Activated CD8-positive, alpha-beta T cell treated with anti-CD3 and anti-CD28 coated beads, Interleukin-2, amount 10 ng/mL, durations not matched to agents 7 days and 5 days (primary cell): ENCODE results near the gene IL15RA. TPM values are rescaled to one million over a fixed set of nuclear protein-coding genes. Genes with fewer than 3 reads are reported as not detected.
"Not testable (repeated sequence)": the region's sequence is repeated elsewhere in the genome, so short reads cannot be mapped to it uniquely, and the experiment has no call there.

Experiments
- ATAC-seq: fragments of 150-1000 bp; cut with Tn5 transposase; one replicate; pipeline ENCODE4 v1.10.0; 2021; ENCODE audit warnings: moderate library complexity
- CTCF ChIA-PET: fragments of 350-600 bp; sonication (Branson Sonifier 250); formaldehyde crosslinking; loops from one replicate; lab custom pipeline; 2021; ENCODE audit warnings: antibody characterized with exemption; lab: Charles Lee
- POLR2A ChIA-PET: fragments of 350-600 bp; sonication (Branson Sonifier 250); formaldehyde crosslinking; loops from one replicate; lab custom pipeline; 2021; ENCODE audit warnings: antibody characterized with exemption; lab: Charles Lee
- DNase-seq: peaks from one replicate; pipeline ENCODE4 v3.0.0-alpha.2; 2020
- H3K27ac Mint-ChIP-seq: one replicate; pipeline ENCODE4 v1.8.0; 2021; ENCODE audit warnings: mild to moderate bottlenecking, mixed read lengths
- H3K27me3 Mint-ChIP-seq: one replicate; pipeline ENCODE4 v1.8.0; 2021; ENCODE audit warnings: low read depth, mixed read lengths
- H3K36me3 Mint-ChIP-seq: one replicate; pipeline ENCODE4 v1.8.0; 2021; ENCODE audit warnings: low read depth, mixed read lengths
- H3K4me1 Mint-ChIP-seq: one replicate; pipeline ENCODE4 v1.8.0; 2021; ENCODE audit warnings: low read depth, mixed read lengths
- H3K4me3 Mint-ChIP-seq: one replicate; pipeline ENCODE4 v1.8.0; 2021; ENCODE audit warnings: mild to moderate bottlenecking, mixed read lengths
- H3K9me3 Mint-ChIP-seq: one replicate; pipeline ENCODE4 v1.8.0; 2022; ENCODE audit warnings: mixed read lengths; ENCODE audit not compliant: insufficient read depth
- total RNA-seq, 2 experiments: library from RNA; stranded (reverse); gene quantifications; one replicate each; pipeline ENCODE4 v1.2.3, GENCODE V29; 2021

IL15RA gene
- total RNA-seq, 2 experiments from 2014 or later, result 17.2 to 18.1 TPM

DNA sequence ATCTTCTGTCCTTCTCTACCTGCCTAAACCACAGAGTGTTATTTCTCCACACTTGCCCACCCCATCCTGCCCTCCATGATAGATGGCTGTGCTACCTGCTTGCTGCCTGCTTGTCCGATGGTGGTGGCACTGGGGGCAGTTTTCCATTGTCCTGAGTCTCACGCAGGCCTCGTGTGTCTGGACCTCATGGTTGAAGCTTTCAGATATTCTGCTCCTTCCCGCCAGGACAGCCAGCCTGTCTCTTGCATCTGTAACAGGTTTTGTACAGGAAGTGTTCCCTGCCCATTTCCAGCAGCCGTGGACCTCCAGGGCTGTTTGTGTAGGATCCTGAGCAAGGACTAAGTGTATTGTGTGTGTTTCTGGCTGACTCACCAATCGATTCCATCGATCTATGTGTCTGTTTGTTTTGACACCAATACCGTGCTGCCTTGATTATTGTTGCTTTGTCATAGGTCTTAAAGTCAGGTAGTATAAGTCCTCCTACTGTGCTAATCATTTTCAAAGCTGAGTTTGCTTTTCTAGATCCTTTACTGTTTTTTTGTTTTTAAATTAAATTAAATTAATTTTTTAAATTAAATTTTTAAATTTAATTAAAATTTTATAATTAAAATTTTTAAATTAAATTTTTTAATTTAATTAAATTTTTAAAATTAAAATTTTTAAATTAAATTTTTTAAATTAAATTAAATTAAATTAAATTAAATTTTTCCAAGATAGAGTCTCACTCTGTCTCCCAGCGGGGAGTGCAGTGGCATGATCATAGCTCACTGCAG lies 8.5 kb downstream of the IL15RA start:
- Mint-ChIP-seq H3K27ac (peak overlapping the region; percentile 56), H3K4me3 (no peak overlapping the region), H3K36me3 (peaks cover 31% of the 10 kb centered on the region), H3K4me1 (peaks cover 31% of the 10 kb centered on the region), H3K27me3 (no peaks in the 10 kb centered on the region), H3K9me3 (no peaks in the 10 kb centered on the region)
- ChIA-PET CTCF (no interaction called here), POLR2A (no interaction called here)
- DNase-seq (no peak), ATAC-seq (no peak)

DNA sequence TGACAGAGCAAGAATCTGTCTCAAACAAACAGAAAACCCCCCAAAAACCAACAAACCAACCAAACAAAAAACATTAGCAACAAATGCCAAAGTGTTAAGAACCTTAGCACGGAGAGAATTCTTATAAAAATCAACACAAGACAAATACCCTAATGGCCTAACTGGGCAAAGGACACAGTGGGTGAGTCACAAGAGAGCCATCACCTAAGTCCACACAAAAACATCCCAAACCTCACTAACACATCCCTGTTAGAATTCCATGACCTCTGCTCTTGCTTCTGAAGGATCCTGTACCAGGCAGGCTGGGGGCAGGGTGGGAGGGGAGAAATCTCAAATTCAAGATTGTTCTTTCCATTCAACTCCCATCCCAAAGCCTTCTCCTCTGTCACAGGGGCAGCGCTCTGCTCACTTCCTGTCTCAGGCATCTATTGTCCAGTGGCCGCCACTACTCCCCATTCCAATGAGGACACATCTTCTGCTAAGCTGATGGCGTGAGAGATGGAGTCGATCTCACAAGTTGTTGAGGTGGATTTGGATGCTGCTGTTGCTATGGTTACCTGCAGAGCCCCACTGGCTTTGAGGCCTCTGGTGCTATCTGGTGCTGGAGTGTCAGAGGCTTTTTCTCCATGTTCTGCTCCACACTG lies 9.2 kb downstream of the IL15RA start:
- no peak for DNase-seq
- no peak for ATAC-seq
- Mint-ChIP-seq H3K27me3 (no peaks in the 10 kb centered on the region), H3K4me3 (no peak overlapping the region), H3K9me3 (no peaks in the 10 kb centered on the region), H3K27ac (no peak overlapping the region), H3K4me1 (peaks cover 33% of the 10 kb centered on the region), H3K36me3 (peaks cover 32% of the 10 kb centered on the region)
- ChIA-PET POLR2A (no interaction called here), CTCF (no interaction called here)

DNA sequence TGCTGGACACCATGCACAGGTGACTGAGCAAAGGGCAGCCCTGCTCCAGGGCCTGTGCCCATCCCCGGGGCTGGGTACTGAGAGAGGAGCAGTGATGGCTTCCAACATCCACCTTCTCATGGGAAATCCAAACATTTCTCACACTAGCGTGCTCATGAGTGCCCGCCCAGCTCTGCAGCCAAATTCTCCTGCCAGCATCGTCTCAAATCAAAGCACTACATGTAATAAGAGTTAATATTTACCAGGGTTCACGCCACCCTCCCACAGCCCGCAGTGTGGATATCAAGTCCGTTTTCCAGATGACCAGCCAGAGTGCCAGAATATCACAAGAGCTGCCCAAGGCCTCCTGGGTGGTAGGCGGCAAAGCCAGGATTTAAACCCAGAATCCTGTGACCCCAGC lies 12.1 kb downstream of the IL15RA start:
- POLR2A ChIA-PET, result no interaction called here
- H3K4me1 Mint-ChIP-seq, result peaks cover 11% of the 10 kb centered on the region
- ATAC-seq (no peak), DNase-seq (no peak)
- peaks cover 42% of the 10 kb centered on the region for H3K36me3 Mint-ChIP-seq
- CTCF ChIA-PET, result no interaction called here
- H3K4me3 Mint-ChIP-seq, result no peak overlapping the region
- no peak overlapping the region for H3K27ac Mint-ChIP-seq
- no peaks in the 10 kb centered on the region for H3K27me3 Mint-ChIP-seq
- no peaks in the 10 kb centered on the region for H3K9me3 Mint-ChIP-seq

DNA sequence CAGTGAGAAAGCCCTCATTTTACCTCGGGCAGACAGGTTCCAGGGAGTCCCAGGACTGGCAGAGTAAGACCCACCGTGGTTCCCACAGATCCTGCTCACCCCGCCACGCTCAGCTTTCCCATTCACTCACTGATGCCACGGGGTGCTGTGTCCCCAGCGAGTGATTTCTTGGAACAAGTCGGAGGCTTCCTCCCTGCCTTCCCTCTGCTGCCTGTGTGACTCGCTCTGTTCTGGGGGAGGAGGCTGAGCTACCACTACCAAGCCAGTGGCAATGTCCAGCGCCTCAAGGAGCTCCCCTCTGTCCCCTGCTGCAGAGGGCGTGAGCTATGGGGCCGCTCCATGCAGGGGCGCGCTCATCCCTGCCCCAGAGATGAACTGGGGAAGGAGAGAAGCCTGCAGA lies 12.6 kb downstream of the IL15RA start:
- Mint-ChIP-seq H3K4me3 (no peak overlapping the region), H3K9me3 (no peaks in the 10 kb centered on the region), H3K27ac (no peak overlapping the region), H3K36me3 (peaks cover 47% of the 10 kb centered on the region), H3K27me3 (no peaks in the 10 kb centered on the region), H3K4me1 (peaks cover 6% of the 10 kb centered on the region)
- ChIA-PET CTCF (no interaction called here), POLR2A (no interaction called here)
- ATAC-seq (no peak), DNase-seq (no peak)

DNA sequence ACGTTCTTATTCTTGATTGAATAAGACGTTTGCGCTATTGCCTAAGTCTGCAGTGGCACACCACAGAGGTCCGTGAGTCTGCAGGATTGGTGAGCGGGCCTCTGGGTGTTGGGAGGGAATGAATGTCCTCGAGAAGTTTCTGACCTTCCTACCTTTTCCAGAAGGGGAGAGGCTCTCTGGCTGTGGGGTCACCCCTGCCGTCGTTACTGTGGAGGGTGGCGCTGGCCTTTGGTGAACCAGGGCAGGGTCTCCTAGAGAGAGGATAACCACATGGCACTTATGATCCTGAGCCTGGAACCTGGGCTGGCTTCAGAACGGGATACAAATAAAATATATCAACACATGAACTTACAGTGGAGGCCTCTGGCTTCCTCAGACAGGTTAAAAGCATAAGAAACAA lies 13.8 kb downstream of the IL15RA start:
- H3K4me3 Mint-ChIP-seq, result no peak overlapping the region
- CTCF ChIA-PET, result no interaction called here
- no peak overlapping the region for H3K27ac Mint-ChIP-seq
- peaks cover 4% of the 10 kb centered on the region for H3K4me1 Mint-ChIP-seq
- DNase-seq (no peak), ATAC-seq (no peak)
- POLR2A ChIA-PET, result no interaction called here
- no peaks in the 10 kb centered on the region for H3K27me3 Mint-ChIP-seq
- no peaks in the 10 kb centered on the region for H3K9me3 Mint-ChIP-seq
- peaks cover 53% of the 10 kb centered on the region for H3K36me3 Mint-ChIP-seq

DNA sequence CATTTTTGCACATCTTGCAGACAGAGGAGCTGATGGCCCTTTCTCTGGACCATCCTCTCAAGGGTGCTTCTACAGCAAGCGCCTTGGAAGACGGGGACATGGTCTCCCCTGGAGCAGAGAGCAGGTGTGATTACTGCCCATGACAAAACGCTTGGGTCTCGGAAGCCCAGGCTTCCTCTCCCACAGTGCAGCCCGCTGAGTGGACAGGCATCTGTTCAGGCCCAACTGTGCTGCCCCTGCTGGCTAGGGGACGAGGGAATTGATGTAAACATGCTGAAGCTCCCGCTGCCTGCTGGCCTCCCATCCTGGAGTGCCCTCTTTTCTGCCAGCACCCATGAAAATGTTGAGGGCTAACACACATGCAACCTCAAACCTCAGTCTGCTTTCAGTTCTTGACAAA lies 14.3 kb downstream of the IL15RA start:
- DNase-seq, result no peak
- Mint-ChIP-seq H3K4me3 (no peak overlapping the region), H3K36me3 (peaks cover 50% of the 10 kb centered on the region), H3K9me3 (no peaks in the 10 kb centered on the region), H3K4me1 (peaks cover 4% of the 10 kb centered on the region), H3K27ac (no peak overlapping the region), H3K27me3 (no peaks in the 10 kb centered on the region)
- ChIA-PET POLR2A (no interaction called here), CTCF (no interaction called here)
- ATAC-seq, result no peak

DNA sequence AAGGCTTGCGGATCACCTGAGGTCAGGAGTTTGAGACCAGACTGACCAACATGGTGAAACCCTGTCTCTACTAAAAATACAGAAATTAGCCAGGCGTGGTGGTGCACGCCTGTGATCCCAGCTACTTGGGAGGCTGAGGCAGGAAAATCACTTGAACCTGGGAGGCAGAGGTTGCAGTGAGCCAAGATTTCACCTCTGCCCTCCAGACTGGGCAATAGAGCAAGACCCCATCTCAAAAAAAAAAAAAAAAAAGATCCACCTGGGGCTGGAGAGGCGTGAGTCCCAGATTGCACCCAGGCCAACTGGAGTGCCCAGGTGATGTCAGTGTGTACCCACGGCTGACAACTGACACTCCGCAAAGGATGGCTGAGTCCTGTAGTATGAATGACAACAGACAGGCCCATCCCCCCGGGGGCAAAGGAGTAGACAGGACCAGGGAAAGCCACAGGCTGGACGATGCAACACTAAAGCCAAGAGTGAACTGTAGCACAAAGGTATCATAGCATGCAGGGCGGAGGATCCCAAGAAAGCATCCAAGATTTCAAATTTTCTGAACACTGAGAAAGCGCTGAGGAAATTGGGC lies 14.9 kb downstream of the IL15RA start:
- DNase-seq, CTCF ChIA-PET, H3K27me3 Mint-ChIP-seq, H3K4me3 Mint-ChIP-seq, H3K27ac Mint-ChIP-seq, H3K9me3 Mint-ChIP-seq, ATAC-seq, H3K4me1 Mint-ChIP-seq, POLR2A ChIA-PET: not testable (repeated sequence)
- H3K36me3 Mint-ChIP-seq, result peaks cover 47% of the 10 kb centered on the region

DNA sequence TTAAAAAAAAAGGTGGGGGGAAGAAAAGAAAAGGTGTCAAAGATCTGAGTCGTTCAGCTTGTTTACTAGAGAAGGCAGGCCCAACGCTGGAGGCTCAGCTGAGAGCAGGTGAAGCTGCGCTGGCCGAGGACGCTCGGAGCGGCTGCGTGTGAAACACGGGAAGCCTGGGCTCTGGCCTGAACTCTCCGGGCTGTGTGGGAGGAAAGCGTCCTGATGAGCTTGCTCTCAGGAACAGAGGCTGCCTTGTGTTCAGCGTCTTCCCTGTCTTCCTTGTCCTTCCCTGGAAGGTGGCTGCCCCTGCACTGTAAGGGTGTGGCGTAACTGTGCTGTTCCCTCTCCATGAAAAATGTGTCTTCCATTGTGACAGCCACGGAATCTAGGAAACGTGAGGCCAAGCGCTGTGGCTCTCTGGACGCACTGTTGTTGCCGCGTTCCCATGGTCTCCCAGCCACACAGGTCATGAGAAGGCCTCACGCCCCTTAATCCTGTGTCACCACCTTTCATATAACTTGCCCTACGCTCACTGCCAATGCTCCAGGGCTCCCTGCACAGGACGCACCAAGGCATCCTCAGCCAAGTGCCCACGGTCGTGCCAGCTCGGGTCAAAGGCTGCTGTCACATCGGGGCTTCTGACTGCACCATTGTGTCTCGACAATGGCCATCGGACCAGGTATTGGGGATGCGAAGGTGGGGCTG lies 15.8 kb downstream of the IL15RA start:
- Mint-ChIP-seq H3K27me3 (no peaks in the 10 kb centered on the region), H3K9me3 (no peaks in the 10 kb centered on the region), H3K27ac (no peak overlapping the region), H3K4me3 (no peak overlapping the region), H3K36me3 (peaks cover 49% of the 10 kb centered on the region), H3K4me1 (peaks cover 4% of the 10 kb centered on the region)
- DNase-seq, result no peak
- ATAC-seq, result no peak
- POLR2A ChIA-PET, result no interaction called here
- CTCF ChIA-PET, result no interaction called here

DNA sequence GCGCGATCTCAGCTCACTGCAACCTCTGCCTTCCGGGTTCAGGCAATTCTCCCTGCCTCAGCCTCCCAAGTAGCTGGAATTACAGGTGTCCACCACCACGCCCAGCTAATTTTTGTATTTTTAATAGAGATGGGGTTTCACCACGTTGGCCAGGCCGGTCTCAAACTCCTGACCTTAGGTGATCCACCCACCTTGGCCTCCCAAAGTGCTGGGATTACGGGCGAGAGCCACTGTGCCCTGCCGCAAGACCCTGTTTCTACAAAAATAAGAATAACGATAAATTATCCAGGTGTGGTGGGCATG lies 16.4 kb downstream of the IL15RA start:
- DNase-seq, CTCF ChIA-PET, H3K9me3 Mint-ChIP-seq, H3K4me3 Mint-ChIP-seq, POLR2A ChIA-PET, ATAC-seq, H3K4me1 Mint-ChIP-seq, H3K27ac Mint-ChIP-seq, H3K27me3 Mint-ChIP-seq: not testable (repeated sequence)
- peaks cover 47% of the 10 kb centered on the region for H3K36me3 Mint-ChIP-seq

DNA sequence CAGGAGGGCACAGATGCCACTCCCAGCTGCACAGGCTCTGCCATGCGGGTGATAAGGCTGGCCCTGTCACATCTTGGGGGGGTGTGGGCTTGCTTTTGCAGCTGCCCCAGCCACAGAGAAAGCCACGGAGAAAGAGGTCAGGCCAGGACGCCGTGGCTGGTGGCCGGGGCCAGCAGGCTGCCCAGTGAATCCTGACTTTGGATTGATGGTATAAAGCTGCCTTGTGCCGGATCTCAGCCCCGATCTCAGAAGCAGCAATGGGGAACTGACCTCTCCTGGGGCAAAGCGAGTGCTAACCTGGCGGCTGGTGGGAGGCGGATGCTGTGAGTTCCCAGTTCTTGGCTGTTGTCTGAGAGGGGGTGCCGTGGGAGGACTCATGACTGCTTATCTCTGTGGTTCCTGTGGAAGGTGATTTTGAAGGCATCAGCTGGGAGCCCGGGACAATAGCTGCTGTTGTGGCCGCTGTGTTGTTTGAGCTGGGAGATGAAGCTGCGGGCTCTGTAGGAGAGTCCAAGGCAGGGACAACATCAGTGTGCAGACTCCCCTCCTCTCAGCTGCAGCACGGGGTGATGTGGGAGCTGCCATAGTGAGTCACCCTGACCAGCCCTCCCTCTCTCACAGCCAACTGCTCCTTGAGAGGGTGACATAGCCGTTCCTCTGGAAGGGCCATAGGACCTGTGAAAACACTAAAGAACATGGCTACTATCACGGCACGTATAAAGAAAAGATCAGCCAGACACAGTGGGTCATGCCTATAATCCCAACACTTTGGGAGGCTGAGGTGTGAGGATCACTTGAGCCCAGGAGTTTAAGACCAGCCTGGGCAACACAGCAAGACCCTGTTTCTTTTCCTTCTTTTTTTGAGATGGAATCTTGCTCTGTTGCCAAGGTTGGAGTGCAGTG lies 17.0 kb downstream of the IL15RA start:
- Mint-ChIP-seq H3K27me3 (no peaks in the 10 kb centered on the region), H3K36me3 (peaks cover 46% of the 10 kb centered on the region), H3K9me3 (no peaks in the 10 kb centered on the region), H3K27ac (no peak overlapping the region), H3K4me3 (no peak overlapping the region), H3K4me1 (peaks cover 4% of the 10 kb centered on the region)
- ATAC-seq (no peak), DNase-seq (no peak)
- ChIA-PET CTCF (no interaction called here), POLR2A (no interaction called here)

DNA sequence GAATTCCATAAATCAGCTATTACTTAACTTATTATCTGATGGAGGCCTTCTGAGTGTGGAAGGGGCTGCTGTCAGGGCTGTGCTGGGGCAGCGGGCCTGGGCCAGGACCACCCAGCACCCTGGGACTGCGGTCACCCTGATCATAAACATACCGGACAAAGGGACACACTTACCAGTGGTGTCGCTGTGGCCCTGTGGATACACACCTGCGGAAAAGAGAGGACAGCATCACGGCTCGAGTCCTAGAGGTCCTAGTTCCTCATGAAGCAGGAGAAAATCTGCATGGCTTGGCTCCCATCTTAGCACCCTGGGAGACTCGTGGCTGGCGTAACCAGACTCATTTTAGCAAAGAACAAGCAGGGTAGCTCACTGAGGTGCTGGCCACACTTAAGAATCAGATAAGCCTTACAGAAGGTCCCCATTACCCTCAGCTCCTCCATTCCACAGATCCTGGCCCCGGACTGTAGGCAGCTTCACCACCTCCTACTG lies 17.7 kb downstream of the IL15RA start:
- POLR2A ChIA-PET, result no interaction called here
- Mint-ChIP-seq H3K4me3 (no peak overlapping the region), H3K27ac (no peak overlapping the region), H3K27me3 (no peaks in the 10 kb centered on the region), H3K9me3 (no peaks in the 10 kb centered on the region), H3K36me3 (peaks cover 44% of the 10 kb centered on the region), H3K4me1 (peaks cover 4% of the 10 kb centered on the region)
- DNase-seq, result no peak
- ATAC-seq, result no peak
- CTCF ChIA-PET, result no interaction called here
